ENCODE results near the gene MEF2D.

GRCh38 chr1:156431769-156432668 lies 68.6 kb downstream of the MEF2D start:
- TF ChIP-seq POLR2A (IDR thresholded peaks at IDR 0.05): no peak
- TF ChIP-seq, protein P1, sequence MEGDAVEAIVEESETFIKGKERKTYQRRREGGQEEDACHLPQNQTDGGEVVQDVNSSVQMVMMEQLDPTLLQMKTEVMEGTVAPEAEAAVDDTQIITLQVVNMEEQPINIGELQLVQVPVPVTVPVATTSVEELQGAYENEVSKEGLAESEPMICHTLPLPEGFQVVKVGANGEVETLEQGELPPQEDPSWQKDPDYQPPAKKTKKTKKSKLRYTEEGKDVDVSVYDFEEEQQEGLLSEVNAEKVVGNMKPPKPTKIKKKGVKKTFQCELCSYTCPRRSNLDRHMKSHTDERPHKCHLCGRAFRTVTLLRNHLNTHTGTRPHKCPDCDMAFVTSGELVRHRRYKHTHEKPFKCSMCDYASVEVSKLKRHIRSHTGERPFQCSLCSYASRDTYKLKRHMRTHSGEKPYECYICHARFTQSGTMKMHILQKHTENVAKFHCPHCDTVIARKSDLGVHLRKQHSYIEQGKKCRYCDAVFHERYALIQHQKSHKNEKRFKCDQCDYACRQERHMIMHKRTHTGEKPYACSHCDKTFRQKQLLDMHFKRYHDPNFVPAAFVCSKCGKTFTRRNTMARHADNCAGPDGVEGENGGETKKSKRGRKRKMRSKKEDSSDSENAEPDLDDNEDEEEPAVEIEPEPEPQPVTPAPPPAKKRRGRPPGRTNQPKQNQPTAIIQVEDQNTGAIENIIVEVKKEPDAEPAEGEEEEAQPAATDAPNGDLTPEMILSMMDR (IDR thresholded peaks at IDR 0.05): no peak

Measured in uterus (tissue), 2 donors.